ENCODE results near the gene IFRD2.

DNA sequence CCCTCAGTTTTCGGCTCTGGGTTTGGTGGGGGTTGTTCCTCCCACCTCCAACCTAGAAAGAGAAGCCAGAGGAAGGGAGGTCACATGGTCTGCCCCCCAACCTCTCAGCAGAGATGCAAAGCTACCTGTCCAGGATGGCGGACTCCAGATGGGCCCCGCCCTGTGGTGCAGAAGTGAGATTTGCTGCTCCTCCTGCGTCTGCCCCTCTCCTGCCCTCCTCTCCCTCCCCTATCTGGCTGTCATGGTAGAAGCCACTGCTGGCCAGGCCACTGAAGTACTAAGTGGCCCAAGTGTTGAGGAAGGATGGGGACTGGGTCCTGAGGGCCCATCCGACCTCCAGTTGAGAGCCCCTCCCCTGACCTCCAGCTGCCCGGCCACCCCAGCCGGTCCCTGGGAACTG, 25.4 kb downstream of the IFRD2 start:
- TF ChIP-seq CTCF (conservative IDR thresholded peaks at IDR 0.05; ENCODE audit: low read length), result no peak
- no peak for TF ChIP-seq EZH2phosphoT487 (IDR thresholded peaks at IDR 0.05; ENCODE audit: borderline replicate concordance)

Data from Loucy (cell line).